ENCODE data around the gene AUTS2.
A peak's percentile ranks its signal among the peaks of the same experiment; 100 is the strongest.

The AUTS2 gene

DNA sequence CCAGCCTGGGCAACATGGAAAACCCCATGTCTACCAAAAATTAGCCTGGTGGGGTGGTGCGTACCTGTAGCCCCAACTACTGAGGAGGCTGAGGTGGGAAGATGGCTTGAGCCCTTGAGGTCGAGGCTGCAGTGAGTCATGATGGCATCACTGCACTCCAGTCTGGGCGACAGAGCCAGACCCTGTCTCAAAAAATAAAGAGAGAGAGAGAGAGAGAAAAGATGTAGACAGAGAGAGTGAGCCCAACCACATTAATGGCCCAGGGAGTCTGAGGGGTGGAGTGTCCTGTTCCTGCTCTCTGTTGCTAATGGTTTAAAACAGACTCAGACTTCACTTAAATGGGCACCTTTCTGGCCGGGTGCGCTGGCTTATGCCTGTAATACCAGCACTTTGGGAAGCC, 1078.0 kb downstream of the AUTS2 start:
- DNase-seq (ENCODE audit: low read depth) = no peak
- H3K4me3 ChIP-seq (ENCODE audit: low read depth, low read length) = no peak overlapping the region

DNA sequence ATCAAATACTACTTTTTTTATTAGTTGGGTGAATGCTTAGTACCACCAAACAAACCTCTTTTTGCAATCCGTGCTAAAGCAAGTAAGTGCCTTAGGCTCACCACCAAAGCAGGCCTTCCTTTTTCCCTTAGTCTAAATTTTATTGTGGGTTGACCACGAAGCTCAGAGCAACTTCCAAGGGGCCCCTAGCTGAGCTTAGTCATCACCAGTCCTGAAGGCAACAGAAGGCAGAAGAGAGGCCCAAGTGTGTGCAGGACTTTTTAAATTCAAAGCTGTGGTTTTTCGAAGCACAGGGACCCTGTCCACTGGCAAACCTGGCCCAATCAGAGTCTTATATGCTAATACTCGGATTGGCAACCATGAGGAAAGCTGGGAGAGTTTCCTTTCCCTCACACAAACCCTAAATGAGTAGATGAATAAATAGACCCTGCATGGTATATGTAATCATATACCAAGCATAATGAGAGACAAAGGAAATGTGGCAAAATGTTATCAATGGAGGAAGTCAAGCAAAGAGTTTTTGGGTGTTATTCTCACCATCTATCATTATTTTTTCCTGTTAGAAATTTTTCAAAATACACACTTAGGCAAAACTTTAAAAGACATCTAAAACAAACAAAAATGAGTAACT, 1080.5 kb downstream of the AUTS2 start:
- TF ChIP-seq, protein P1, sequence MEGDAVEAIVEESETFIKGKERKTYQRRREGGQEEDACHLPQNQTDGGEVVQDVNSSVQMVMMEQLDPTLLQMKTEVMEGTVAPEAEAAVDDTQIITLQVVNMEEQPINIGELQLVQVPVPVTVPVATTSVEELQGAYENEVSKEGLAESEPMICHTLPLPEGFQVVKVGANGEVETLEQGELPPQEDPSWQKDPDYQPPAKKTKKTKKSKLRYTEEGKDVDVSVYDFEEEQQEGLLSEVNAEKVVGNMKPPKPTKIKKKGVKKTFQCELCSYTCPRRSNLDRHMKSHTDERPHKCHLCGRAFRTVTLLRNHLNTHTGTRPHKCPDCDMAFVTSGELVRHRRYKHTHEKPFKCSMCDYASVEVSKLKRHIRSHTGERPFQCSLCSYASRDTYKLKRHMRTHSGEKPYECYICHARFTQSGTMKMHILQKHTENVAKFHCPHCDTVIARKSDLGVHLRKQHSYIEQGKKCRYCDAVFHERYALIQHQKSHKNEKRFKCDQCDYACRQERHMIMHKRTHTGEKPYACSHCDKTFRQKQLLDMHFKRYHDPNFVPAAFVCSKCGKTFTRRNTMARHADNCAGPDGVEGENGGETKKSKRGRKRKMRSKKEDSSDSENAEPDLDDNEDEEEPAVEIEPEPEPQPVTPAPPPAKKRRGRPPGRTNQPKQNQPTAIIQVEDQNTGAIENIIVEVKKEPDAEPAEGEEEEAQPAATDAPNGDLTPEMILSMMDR (IDR thresholded peaks at IDR 0.05; ENCODE audit: insufficient read depth, low read depth, low read length, missing control alignments) = no peak
- DNase-seq (ENCODE audit: low read depth) = no peak
- no peak overlapping the region for H3K4me3 ChIP-seq (ENCODE audit: low read depth, low read length)

More for the DNA sequence above, 1078.0 kb downstream of the AUTS2 start:
- TF ChIP-seq, protein P1 (IDR thresholded peaks at IDR 0.05; ENCODE audit: insufficient read depth, low read depth, low read length, missing control alignments) = no peak

DNA sequence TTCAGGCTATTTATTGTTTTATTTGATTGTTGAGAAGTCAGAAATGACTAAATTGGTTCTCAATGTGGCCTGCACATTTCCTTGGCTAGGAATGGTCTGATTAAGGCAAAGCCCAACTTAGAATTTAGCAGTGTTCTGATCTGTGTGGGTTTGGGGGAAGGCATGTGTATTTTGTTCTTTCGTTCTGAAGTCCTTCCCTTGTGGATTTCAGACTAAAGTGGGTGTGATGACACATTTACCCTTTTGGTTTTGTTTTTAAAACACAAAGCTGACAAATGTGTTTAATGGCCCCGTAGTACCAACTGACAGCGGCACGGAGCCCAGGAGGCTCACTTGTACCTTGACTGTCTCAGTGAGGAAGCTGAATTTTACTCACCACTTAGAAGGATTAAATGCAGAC, 1081.4 kb downstream of the AUTS2 start:
- TF ChIP-seq, protein P1 (IDR thresholded peaks at IDR 0.05; ENCODE audit: insufficient read depth, low read depth, low read length, missing control alignments) = no peak

DNA sequence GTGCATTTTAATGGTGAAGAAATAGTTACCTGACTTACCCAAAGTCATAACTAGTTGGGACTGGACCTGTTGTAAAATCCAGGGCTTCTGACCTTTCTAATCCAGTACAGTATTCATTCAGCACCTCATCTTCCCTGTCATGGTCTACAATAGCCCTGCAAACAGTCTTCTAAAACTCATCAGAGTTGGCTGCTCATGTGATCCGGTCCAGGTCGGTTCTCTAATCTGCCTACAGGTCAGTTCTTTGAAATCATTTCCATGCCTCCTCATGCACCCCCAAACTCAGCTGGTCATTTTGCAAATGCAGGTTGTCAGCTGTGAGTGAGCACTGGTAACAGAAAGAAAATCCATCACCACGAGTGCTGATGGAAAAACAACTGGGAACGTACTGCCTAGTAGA, 1082.0 kb downstream of the AUTS2 start:
- H3K4me3 ChIP-seq (ENCODE audit: low read depth, low read length) = no peak overlapping the region
- TF ChIP-seq, protein P1 (IDR thresholded peaks at IDR 0.05; ENCODE audit: insufficient read depth, low read depth, low read length, missing control alignments) = no peak

More for the DNA sequence above, 1081.4 kb downstream of the AUTS2 start:
- no peak overlapping the region for H3K4me3 ChIP-seq (ENCODE audit: low read depth, low read length)
- peak; percentile 54 for DNase-seq (ENCODE audit: low read depth)

DNA sequence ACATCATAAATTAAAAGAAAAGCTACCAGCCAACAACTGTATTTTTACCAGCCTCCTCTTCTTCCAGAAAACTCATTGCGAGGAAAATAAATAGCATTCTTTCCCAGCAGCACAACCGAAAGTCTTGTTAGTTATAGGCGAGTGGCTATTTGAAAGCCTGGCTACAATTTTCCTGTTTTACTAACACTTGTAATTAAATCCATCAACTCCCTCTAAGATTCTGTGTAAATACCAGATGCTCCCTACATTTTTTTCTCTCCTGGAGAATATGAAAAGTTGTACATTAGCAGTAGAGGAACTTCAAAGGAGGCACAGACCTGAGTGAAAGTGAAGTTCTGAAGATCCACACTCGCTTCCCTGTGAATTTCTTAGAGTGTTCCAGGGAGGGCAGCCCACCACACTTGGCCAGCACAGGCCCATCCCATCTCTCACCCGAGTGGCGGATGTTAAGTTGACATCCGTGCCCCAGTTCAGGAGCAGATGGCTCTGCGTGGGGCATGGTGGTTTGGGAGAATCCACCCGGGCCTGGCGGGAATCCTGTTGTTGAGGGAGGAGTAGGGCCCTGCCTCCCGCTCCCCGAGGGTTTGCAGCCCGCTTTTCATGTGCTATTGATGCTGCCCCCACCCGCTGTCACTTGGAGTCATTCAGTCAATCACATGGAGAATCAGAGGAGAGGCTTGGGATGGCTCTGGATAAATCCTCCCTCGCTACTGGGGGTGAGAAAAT, 1082.6 kb downstream of the AUTS2 start:
- TF ChIP-seq, protein P1 (IDR thresholded peaks at IDR 0.05; ENCODE audit: insufficient read depth, low read depth, low read length, missing control alignments) = no peak
- H3K4me3 ChIP-seq (ENCODE audit: low read depth, low read length) = no peak overlapping the region
- DNase-seq (ENCODE audit: low read depth) = no peak

More for the DNA sequence above, 1082.0 kb downstream of the AUTS2 start:
- DNase-seq (ENCODE audit: low read depth) = no peak

DNA sequence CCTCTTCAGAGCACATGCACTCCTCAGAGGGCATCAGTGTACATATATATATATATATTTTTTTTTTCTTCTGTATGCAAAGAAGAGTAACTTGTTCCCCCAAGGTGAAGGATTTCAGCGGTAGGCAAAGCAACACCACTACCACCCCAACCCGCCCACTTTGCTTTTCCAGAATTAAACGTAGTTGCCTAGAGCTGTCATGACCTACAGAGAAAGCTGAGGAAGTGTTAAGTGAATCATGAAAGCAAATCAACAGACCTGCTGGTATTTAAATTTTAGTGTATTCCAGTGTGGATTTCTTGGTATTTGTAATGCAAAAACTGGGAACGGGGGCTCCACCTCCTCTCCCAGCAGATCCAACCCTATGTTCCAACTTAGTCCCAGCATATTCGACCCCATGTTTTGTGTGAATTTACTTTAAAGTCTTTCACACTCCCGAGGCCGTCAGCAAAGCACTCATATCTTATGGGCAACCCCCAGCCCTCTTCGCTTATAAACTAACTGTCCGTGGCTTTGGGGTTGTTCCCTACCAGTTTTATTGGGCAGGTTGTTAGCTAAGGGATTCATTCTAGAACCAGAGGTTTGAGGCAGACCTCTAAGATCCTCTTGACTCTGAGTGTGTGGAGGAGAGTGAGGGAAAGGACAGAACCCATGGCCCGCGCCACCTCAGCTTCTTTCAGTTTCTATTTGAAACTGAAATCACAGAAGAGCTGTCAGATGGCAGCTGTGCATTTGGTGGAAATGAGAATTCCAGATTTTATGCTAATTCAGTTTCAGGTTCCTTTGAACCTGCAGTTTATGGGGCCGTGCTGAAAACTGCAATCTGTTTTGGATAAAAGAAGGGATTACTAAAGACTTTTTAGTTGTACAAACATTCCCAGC, 1083.4 kb downstream of the AUTS2 start:
- peak; percentile 79 for DNase-seq (ENCODE audit: low read depth)

More for the DNA sequence above, 1083.4 kb downstream of the AUTS2 start:
- H3K4me3 ChIP-seq (ENCODE audit: low read depth, low read length) = peak overlapping the region; percentile 51
- TF ChIP-seq, protein P1 (IDR thresholded peaks at IDR 0.05; ENCODE audit: insufficient read depth, low read depth, low read length, missing control alignments) = no peak
